GM12878 (cell line): ENCODE data around the gene ZNF546. TPM values are rescaled to one million over a fixed set of nuclear protein-coding genes. Genes with fewer than 3 reads are reported as not detected.

ENCODE experiments used
- ATAC-seq: fragments of 200-7000 bp; cut with Tn5 transposase; 3 replicates; pipeline ENCODE4 v1.9.1; 2020; ENCODE audit warnings: mild to moderate bottlenecking, moderate library complexity
- BruUV-seq: library from RNA; stranded (reverse); fragments of 400-500 nt; replicated peaks from 2 replicates; lab custom pipeline; 2021; lab: Mats Ljungman, UMichigan
- CTCF ChIA-PET: fragments of 300-600 bp; sonication (Branson Sonifier 250); formaldehyde crosslinking; extraction: SDS; loops from one replicate; lab custom pipeline; 2021; ENCODE audit warnings: inconsistent platforms; lab: Yijun Ruan, JAX
- POLR2A ChIA-PET: fragments of 350-600 bp; formaldehyde crosslinking; extraction: SDS; loops from one replicate; lab custom pipeline; 2021; ENCODE audit warnings: inconsistent platforms; lab: Charles Lee
- RAD21 ChIA-PET: fragments of 300-600 bp; sonication (Branson Sonifier 250); formaldehyde crosslinking; loops from one replicate; lab custom pipeline; 2023; ENCODE audit warnings: antibody characterized with exemption; ENCODE audit not compliant: unreplicated experiment; lab: Charles Lee
- SMC1A ChIA-PET: fragments of 300-600 bp; sonication (Branson Sonifier 250); formaldehyde crosslinking; loops from one replicate; lab custom pipeline; 2023; ENCODE audit not compliant: unreplicated experiment, uncharacterized antibody; lab: Charles Lee
- DNase-seq: peaks from one replicate; pipeline ENCODE4 v3.0.0-alpha.2; 2011; ENCODE audit warnings: low read depth, low spot score
- FAIRE-seq: peaks from 3 replicates; lab custom pipeline; 2011; peaks lifted over from hg19 to GRCh38; lab: Jason Lieb, UNC
- H2AFZ ChIP-seq: 2 replicates; pipeline ENCODE4 v1.6.0; 2011; ENCODE audit warnings: low read depth, low read length, control low read depth; ENCODE audit not compliant: control insufficient read depth
- H3K27ac ChIP-seq: 2 replicates; pipeline ENCODE4 v1.5.1; 2011; ENCODE audit warnings: control low read depth; ENCODE audit not compliant: control insufficient read depth, insufficient read depth
- H3K27me3 ChIP-seq, 2 experiments: replicated peaks in 1 of 2; 2 replicates each; pipeline versions ENCODE4 v1.6.0 to v1.6.1; 2011; ENCODE audit warnings: low read length in 1 of 2; ENCODE audit not compliant: control insufficient read depth in 2 of 2, insufficient read depth in 2 of 2
- H3K36me3 ChIP-seq, 2 experiments: 2 replicates each; pipeline ENCODE4 v1.5.1; 2011; ENCODE audit warnings: low read length in 1 of 2; ENCODE audit not compliant: control insufficient read depth in 2 of 2, insufficient read depth in 2 of 2
- H3K4me1 ChIP-seq: 2 replicates; pipeline ENCODE4 v1.6.1; 2011; ENCODE audit warnings: mild to moderate bottlenecking, low read length, moderate library complexity, mixed read lengths; ENCODE audit not compliant: control insufficient read depth, insufficient read depth
- H3K4me2 ChIP-seq: 2 replicates; pipeline ENCODE4 v1.6.0; 2011; ENCODE audit warnings: control low read depth; ENCODE audit not compliant: control insufficient read depth, insufficient read depth
- H3K4me3 ChIP-seq: fragments of 200-600 bp; sonication (generic); 2 replicates; pipeline ENCODE4 v1.5.1; 2016
- H3K79me2 ChIP-seq: 2 replicates; pipeline ENCODE4 v1.6.0; 2011; ENCODE audit warnings: low read length; ENCODE audit not compliant: control insufficient read depth, insufficient read depth
- H3K9ac ChIP-seq: 2 replicates; pipeline ENCODE4 v1.8.0; 2011; ENCODE audit warnings: low read length, control low read depth, mixed read lengths; ENCODE audit not compliant: control insufficient read depth, insufficient read depth
- H3K9me3 ChIP-seq: replicated peaks from 3 replicates; pipeline ENCODE4 v1.5.1; 2011; ENCODE audit warnings: mild to moderate bottlenecking, low read length; ENCODE audit not compliant: control insufficient read depth, insufficient read depth
- H4K20me1 ChIP-seq: 2 replicates; pipeline ENCODE4 v1.6.0; 2011; ENCODE audit not compliant: control insufficient read depth, insufficient read depth
- BCL3 ChIP-seq: IDR thresholded peaks from 2 replicates; pipeline ENCODE4 v1.6.1; 2011; ENCODE audit warnings: borderline replicate concordance, low read depth, mild to moderate bottlenecking, moderate library complexity, low read length; ENCODE audit not compliant: insufficient read depth, poor library complexity, severe bottlenecking
- NFYB ChIP-seq: IDR thresholded peaks from 2 replicates; pipeline ENCODE4 v1.6.1; 2011; ENCODE audit warnings: low read depth, mild to moderate bottlenecking, low read length, improper control_type of control experiment, moderate library complexity; ENCODE audit not compliant: insufficient read depth
- RUNX3 ChIP-seq: IDR thresholded peaks from 2 replicates; pipeline ENCODE4 v1.6.1; 2012; ENCODE audit warnings: low read length, inconsistent platforms
- SKIL ChIP-seq: fragments of 450-650 bp; IDR thresholded peaks from 2 replicates; pipeline ENCODE4 v1.6.1; 2017; ENCODE audit warnings: mild to moderate bottlenecking, low read depth, inconsistent platforms; ENCODE audit not compliant: poor library complexity, severe bottlenecking
- ZBTB11 ChIP-seq: fragments of 450-650 bp; formaldehyde crosslinking; IDR thresholded peaks from 2 replicates; pipeline ENCODE4 v1.5.0; 2022; ENCODE audit warnings: mild to moderate bottlenecking, missing genetic modification characterization
- WGBS: methylation state at CpG from one replicate; pipeline ENCODE4 v1.1.6; 2016; ENCODE audit warnings: low lambda C conversion rate; ENCODE audit not compliant: insufficient replicate concordance, insufficient coverage; ENCODE audit errors: missing lambda C conversion rate; 5-methylcytosine and 5-hydroxymethylcytosine counted together
- in situ Hi-C: fragments of 300-500 bp; cut with MboI; formaldehyde crosslinking; loops from 9 replicates; pipeline ENCODE4 v1.14.3; 2018; ENCODE audit warnings: mixed read lengths
- intact Hi-C: fragments of 100-400 bp; cut with micrococcal nuclease; formaldehyde crosslinking; loops from one replicate; pipeline ENCODE4 v1.14.2; 2022; ENCODE audit not compliant: unreplicated experiment
- polyA plus RNA-seq, 11 experiments: library from polyadenylated mRNA; depleted of rRNA in 4 of 11; unstranded in 6 of 11; stranded (reverse) in 5 of 11; fragments of >200 nt; fragmentation: Nextera tagmentation in 4 of 11; fragmentation: Illumina TruSeq in 1 of 11; extraction: Ambion mirVana in 4 of 11; extraction: Trizol in 1 of 11; gene quantifications; 1 replicate in 1 of 11; 2 replicates in 10 of 11; pipeline versions ENCODE4 v1.2.1 to v1.2.3, GENCODE V29; 2011 to 2016; ENCODE audit warnings: inconsistent platforms in 2 of 11, missing spikeins in 2 of 11, low read depth in 1 of 11
- total RNA-seq, 4 experiments: library from RNA; depleted of rRNA in 3 of 4; stranded (reverse); fragments of >200 nt in 3 of 4; fragmentation: Illumina TruSeq in 1 of 4; extraction: Trizol in 1 of 4; gene quantifications; 2 replicates each; pipeline versions ENCODE4 v1.2.1 to v1.2.3, GENCODE V29; 2013 to 2021

ZNF546 gene
- total and polyA plus RNA-seq, 10 of the 15 experiments (the other 5 are each of a cell fraction or from before 2014, with no cell fraction given): 0.88 to 4.1 (median 2.4) TPM

- H3K9me3 ChIP-seq: peaks cover 10% of the 10 kb centered on the region
- H3K4me3 ChIP-seq: no peak overlapping the region
- H4K20me1 ChIP-seq: no peaks in the 10 kb centered on the region
- intact Hi-C loops (no loop called here), in situ Hi-C loops (no loop called here)
- H3K27ac ChIP-seq: no peak overlapping the region
- no peak overlapping the region for H3K9ac ChIP-seq
- ChIA-PET CTCF (interaction anchor here (0.6 to 1.5 kb wide), 2 partner anchors 13 to 979 kb away, joined by 3 read pairs; partner anchors contain the start of gene PSMC4), RAD21 (no interaction called here), POLR2A (no interaction called here), SMC1A (no interaction called here)
- DNase-seq (no peak), FAIRE-seq (no peak), ATAC-seq (no peak)
- TF ChIP-seq NFYB (peak; percentile 67; the same call in 1 of the 2 replicates), RUNX3 (no peak)
- no peak overlapping the region for H2AFZ ChIP-seq
- no peaks in the 10 kb centered on the region for H3K4me1 ChIP-seq
- WGBS: 97% methylated on average over 5 of the region's 5 CpGs
- no peaks in the 10 kb centered on the region for H3K79me2 ChIP-seq
- no peaks in the 10 kb centered on the region for H3K27me3 ChIP-seq
- no peak overlapping the region for H3K4me2 ChIP-seq
- BruUV-seq: no TSS peak
- peaks cover 11 to 33% of the 10 kb centered on the region in 2 experiments for H3K36me3 ChIP-seq
Observed at GRCh38 chr19:39983695-39984300, 13.1 kb upstream of the ZNF546 start.

GRCh38 chr19:39986643-39987042, 10.2 kb upstream of the ZNF546 start:
- no peak for DNase-seq
- ChIA-PET POLR2A (no interaction called here), SMC1A (no interaction called here), CTCF (interaction anchor here (0.6 kb wide), 1 partner anchor 65 kb away, joined by 4 read pairs; no protein-coding TSS in a partner anchor), RAD21 (no interaction called here)
- H3K27ac ChIP-seq: no peak overlapping the region
- intact Hi-C loops: no loop called here
- no peak for ATAC-seq
- no peaks in the 10 kb centered on the region for H4K20me1 ChIP-seq
- H3K27me3 ChIP-seq: no peaks in the 10 kb centered on the region
- H3K4me3 ChIP-seq: no peak overlapping the region
- no TSS peak for BruUV-seq
- H3K9ac ChIP-seq: no peak overlapping the region
- H3K36me3 ChIP-seq: peaks cover 0 to 7% of the 10 kb centered on the region in 2 experiments; a peak in 2 of 4 replicates
- H3K4me2 ChIP-seq: no peak overlapping the region
- H2AFZ ChIP-seq: no peak overlapping the region
- in situ Hi-C loops: no loop called here
- H3K9me3 ChIP-seq: peaks cover 10% of the 10 kb centered on the region
- FAIRE-seq: no peak
- no peaks in the 10 kb centered on the region for H3K4me1 ChIP-seq
- H3K79me2 ChIP-seq: no peaks in the 10 kb centered on the region
- TF ChIP-seq SKIL: no peak
- no peak for TF ChIP-seq BCL3
- TF ChIP-seq ZBTB11 (CRISPR knock-in tag): no peak
